Measurements from ENCODE around the gene CAMK1G. TPM values are rescaled to one million over a fixed set of nuclear protein-coding genes. Genes with fewer than 3 reads are reported as not detected.

The CAMK1G gene
- total and polyA plus RNA-seq, 8 donors: 0.29 to 9.9 (median 8.2) TPM

DNA sequence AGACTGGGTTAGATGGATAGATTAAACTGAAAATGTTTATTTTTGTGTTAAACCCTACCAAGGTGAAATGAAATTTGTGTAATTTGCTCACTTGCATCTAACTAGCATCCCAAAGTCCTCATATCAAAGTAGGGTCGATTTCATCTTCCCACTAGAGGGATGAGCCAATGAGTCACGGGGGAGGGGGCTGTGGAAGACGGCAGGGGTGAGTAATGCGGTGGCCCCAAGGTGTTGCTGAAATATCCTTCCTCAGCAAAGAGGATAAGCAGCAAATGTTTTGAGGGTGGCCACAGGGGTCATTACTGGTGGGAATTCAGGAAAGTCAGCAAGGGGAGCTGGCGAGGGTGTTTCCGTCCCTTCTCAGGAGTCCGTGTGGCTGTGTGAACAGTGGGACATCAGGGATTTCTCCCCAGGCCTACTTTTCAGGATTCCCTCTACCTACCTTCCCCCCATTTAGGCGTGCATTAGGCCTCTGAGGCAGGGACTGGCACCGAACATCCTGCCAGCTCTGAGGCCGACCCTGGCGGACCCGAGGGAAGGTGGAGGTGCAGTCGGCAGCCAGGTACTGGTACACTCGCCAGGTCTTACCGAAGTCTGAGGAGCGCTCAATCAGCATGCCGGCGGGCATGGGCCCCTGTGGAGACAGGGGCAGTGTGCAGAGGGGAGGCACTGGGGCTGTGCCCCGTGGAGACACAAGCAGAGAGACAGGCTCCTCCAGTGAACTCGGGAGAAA lies 50.7 kb downstream of the CAMK1G start:
- no peak for ATAC-seq

DNA sequence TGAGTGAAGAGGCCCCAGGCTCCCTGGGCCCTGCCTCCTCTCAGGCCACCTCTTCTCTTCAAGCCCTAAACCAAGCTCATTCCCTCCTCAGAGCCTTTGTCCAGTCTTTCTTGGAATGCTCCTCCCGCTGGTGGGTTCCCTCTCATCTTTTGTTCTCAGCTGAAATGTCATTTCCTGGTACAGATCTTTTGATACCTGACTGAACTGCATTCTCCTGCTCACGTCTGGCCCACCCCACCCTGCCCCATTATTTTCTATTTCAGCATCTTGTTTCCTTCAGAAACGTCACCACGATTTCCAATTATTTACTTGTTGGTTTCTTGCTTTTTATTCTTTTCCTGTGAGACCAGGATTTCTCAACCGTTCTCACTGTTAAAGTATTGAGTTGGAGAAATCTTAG lies 52.3 kb downstream of the CAMK1G start:
- Histone ChIP-seq H3K27ac (no peak overlapping the region), H3K4me3 (no peak overlapping the region), H3K9me3 (no peaks in the 10 kb centered on the region), H3K4me1 (peaks cover 0 to 6% of the 10 kb centered on the region in 2 donors), H3K27me3 (no peaks in the 10 kb centered on the region), H3K36me3 (peaks cover 0 to 28% of the 10 kb centered on the region in 2 donors)
- DNase-seq (no peak), ATAC-seq (no peak)
- TF ChIP-seq, protein P1, sequence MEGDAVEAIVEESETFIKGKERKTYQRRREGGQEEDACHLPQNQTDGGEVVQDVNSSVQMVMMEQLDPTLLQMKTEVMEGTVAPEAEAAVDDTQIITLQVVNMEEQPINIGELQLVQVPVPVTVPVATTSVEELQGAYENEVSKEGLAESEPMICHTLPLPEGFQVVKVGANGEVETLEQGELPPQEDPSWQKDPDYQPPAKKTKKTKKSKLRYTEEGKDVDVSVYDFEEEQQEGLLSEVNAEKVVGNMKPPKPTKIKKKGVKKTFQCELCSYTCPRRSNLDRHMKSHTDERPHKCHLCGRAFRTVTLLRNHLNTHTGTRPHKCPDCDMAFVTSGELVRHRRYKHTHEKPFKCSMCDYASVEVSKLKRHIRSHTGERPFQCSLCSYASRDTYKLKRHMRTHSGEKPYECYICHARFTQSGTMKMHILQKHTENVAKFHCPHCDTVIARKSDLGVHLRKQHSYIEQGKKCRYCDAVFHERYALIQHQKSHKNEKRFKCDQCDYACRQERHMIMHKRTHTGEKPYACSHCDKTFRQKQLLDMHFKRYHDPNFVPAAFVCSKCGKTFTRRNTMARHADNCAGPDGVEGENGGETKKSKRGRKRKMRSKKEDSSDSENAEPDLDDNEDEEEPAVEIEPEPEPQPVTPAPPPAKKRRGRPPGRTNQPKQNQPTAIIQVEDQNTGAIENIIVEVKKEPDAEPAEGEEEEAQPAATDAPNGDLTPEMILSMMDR (IDR thresholded peaks at IDR 0.05): no peak
- intact Hi-C loops (cut with DNase I): no loop called here

More for the DNA sequence above, 50.7 kb downstream of the CAMK1G start:
- TF ChIP-seq, protein P1 (IDR thresholded peaks at IDR 0.05): no peak
- Histone ChIP-seq H3K4me3 (no peak overlapping the region), H3K27me3 (no peaks in the 10 kb centered on the region), H3K4me1 (peaks cover 0 to 6% of the 10 kb centered on the region in 2 donors), H3K27ac (no peak overlapping the region), H3K36me3 (peaks cover 0 to 40% of the 10 kb centered on the region in 2 donors), H3K9me3 (no peaks in the 10 kb centered on the region)
- no peak for DNase-seq
- intact Hi-C loops (cut with DNase I): no loop called here

DNA sequence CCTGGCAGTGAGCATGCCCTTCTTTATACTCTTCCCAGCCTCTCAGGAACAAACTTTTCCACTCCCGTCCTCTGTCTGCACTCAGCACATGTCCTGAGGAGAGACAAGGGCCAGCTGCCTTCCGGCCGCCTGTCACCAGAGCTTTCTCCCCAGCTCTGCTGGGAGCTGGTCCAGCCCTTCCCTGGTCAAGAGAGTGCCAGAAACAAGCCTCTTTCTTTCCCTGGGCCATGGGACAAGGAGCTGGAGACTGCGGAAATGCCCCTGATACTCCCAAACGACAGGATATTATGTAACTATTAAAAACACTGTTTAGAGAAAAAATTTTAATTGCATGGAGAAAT lies 58.3 kb downstream of the CAMK1G start:
- intact Hi-C loops (cut with DNase I): no loop called here
- peak in 3 of 4 donors; percentile 78 to 98 (median 96) for DNase-seq
- TF ChIP-seq, protein P1 (IDR thresholded peaks at IDR 0.05): no peak
- ATAC-seq: peak; percentile 90
- Histone ChIP-seq H3K4me3 (no peak overlapping the region), H3K4me1 (peaks cover 23 to 27% of the 10 kb centered on the region in 2 donors), H3K27me3 (no peaks in the 10 kb centered on the region), H3K27ac (peak overlapping the region; percentile 45 to 66), H3K9me3 (no peaks in the 10 kb centered on the region), H3K36me3 (peaks cover 0 to 6% of the 10 kb centered on the region in 2 donors)

DNA sequence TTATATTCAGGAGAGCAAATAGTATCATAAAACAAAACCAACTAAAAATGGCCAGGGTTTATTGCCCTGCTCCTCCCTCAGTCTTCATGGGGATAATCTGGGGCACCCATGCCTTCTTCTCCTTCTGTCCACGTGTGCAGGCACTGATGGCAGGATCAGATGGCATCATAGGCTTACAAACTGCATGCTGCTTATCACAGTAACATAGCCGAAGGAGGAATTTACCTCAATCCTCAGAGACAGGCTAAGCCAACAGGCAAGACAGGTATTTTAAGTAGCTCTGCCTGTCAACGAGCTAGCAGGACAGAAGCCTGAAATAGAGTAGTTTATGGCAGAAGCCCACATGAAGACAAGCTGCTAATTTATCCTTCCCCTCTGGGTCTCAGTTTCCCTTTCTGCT lies 59.3 kb downstream of the CAMK1G start:
- Histone ChIP-seq H3K36me3 (peaks cover 0 to 3% of the 10 kb centered on the region in 2 donors), H3K4me3 (no peak overlapping the region), H3K4me1 (peaks cover 26 to 37% of the 10 kb centered on the region in 2 donors), H3K27ac (peak overlapping the region in 1 of 2 donors; percentile 45), H3K27me3 (no peaks in the 10 kb centered on the region), H3K9me3 (no peaks in the 10 kb centered on the region)
- TF ChIP-seq, protein P1 (IDR thresholded peaks at IDR 0.05): no peak
- intact Hi-C loops (cut with DNase I): no loop called here
- DNase-seq: no peak
- ATAC-seq: peak; percentile 7

DNA sequence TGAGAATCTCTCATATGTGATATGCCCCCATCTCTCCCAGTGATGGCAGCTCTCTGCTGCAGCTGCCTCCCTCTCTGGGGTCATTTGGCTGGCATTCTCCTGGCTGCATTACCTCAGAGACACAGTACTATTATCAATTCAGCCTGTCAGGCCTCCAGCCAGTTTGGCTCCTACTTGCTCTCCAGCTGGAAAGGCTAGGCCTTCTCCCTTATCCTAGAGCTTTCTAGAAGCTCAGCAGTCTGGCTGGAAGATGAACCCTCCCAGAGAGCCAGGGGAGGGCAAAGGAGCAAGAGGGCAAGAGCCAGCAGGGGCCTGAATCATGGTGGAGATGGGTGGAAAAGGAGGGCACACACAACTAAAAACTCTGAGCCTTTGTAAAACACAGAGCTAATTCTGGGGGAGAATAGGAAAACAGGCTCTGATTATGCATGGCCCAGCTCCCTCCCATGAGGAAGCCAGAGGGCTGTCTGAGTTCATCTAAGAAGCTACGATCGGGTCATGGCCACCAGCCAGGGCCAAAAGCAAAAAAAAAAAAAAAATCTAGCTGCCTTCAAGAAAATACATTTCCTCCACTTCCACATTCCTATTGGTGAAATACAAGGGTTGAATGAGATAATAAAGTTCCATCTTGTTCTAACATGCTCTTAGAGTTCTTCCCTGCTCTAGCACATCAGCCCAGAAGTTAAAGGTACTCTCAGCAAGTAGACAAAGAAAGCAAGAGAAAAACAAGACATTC lies 59.9 kb downstream of the CAMK1G start:
- peak in 2 of 4 donors; percentile 75 to 82 for DNase-seq
- peak; percentile 31 for ATAC-seq
- no peaks in the 10 kb centered on the region for H3K27me3 ChIP-seq
- no peak overlapping the region for H3K4me3 ChIP-seq
- TF ChIP-seq, protein P1 (IDR thresholded peaks at IDR 0.05): no peak
- H3K9me3 ChIP-seq: no peaks in the 10 kb centered on the region
- peak overlapping the region; percentile 5 to 45 for H3K27ac ChIP-seq
- H3K36me3 ChIP-seq: no peaks in the 10 kb centered on the region
- peaks cover 31 to 43% of the 10 kb centered on the region in 2 donors for H3K4me1 ChIP-seq
- intact Hi-C loops (cut with DNase I): no loop called here
